ENCODE measurements around the gene F9.
A peak's percentile ranks its signal among the peaks of the same experiment; 100 is the strongest.
"Not testable (repeated sequence)": the region's sequence is repeated elsewhere in the genome, so short reads cannot be mapped to it uniquely, and the experiment has no call there.

The F9 gene

DNA sequence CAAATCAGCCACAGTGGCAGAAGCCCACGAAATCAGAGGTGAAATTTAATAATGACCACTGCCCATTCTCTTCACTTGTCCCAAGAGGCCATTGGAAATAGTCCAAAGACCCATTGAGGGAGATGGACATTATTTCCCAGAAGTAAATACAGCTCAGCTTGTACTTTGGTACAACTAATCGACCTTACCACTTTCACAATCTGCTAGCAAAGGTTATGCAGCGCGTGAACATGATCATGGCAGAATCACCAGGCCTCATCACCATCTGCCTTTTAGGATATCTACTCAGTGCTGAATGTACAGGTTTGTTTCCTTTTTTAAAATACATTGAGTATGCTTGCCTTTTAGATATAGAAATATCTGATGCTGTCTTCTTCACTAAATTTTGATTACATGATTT is at the start of gene F9:
F9 (plus strand) TSS at position 190 of the 400 bp plus-strand sequence; CDS start at position 216, 26 bp downstream.
- no peak for DNase-seq

DNA sequence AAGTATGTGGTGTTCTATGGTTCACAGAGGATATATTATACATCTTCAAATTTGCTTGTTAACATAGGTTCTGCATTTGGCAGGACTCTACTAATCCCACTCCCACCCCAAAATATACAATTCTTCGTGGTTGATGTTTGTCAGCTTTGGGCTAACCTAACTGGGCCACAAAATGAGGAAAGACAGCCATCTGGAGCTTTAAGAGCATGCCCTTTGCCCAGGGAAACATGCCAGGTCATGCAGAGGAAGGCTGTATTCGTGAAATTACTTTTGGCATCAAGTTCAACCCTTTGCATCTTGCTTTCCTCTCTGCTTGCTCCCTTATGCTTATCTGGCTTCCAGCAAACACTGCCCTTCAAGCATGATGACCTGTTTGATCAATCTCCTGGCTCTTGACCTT is 46.8 kb upstream of the F9 start:
- no peak for DNase-seq

DNA sequence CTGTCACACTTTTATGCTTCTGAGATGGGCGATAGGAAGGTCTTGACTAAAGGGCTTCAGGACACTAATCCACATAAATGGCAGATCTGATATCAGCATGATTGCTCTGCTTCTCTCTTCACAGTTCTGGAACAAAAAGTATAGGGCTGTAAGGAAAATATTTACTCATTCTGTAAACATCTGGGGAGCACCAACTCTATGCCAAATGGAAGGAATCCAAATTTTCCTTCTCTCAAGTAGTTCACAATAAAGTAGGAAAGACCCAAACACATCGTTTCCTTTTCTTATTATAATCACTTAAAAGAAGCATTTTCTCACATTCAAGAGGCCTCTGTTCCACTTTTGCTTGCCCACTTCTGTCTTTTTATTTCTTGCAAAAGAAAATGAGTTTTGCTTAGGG is 45.9 kb upstream of the F9 start:
- no peak for DNase-seq

DNA sequence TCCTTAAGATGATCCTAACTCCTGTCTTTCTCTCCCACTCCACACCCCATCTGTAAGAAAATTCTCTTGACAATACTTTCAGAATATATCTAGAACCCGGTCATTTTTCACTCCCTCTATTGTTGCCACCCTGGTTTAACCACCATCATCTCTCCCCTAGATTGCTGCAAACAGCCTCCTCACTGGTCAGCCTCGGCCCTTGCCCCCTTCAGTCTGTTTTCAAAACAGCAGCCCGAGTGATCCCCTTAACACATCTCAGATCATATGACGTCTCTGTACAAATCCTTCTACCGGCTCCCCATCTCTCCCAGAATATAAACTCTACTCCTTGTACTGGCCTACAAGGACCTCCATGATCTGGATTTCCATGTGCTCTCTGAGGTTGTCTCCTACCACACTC is 35.2 kb upstream of the F9 start:
- DNase-seq: no peak

DNA sequence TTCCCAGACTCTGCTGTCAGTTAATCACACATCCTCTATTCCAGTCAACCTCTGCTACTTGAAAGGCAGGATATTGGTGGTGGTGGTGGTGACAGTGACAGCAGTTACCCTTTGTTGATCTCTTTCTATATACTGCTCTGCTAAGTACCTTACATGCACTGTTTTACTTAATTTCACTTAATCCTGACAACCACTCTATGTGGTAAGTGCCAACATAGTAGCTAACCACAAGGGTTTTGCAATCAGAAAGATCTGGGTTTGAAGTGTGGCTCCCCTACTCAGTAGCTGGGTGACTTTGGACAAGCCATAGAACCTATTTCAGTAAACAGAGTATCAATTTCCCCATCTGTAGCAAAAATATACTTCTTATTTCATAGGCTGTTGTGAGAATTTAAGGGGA is 24.2 kb upstream of the F9 start:
- no peak for DNase-seq

DNA sequence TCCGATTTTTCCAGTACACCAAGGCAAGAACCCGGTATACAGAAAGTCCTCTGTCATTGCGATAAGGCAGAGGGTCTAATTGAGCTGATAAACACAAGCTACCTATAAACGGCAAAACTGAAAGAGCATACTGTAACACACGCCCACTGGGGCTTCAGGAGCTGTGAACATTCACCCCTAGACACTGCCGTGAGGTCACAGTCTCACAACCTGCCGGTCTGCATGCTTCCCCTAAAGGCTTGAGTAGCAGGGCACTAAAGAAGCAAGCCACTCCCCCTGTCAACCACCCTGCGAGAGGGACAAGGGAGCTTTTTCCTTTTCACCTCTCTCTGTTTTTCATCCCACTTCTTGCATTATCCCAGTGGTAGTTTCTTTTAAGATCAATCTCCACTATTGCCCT is 22.4 kb upstream of the F9 start:
- no peak for DNase-seq

DNA sequence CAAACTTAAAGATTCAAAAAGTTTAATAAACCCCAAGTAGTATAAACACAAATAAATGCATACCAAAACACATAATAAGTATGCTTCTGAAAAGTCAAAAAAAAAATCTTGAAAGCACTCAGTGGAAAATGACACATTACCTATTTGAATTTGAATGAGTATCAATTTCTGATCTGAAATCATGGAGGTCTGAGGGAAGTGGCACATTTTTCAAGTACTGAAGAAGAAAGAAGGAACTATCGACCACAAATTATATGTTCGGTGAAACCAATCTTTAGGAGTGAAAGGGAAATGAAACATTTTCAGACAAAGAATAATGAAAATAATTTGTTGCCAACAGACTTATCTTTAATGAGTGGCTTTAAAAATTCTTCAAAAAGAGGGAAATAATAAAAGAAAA is 12.1 kb upstream of the F9 start:
- DNase-seq: no peak

DNA sequence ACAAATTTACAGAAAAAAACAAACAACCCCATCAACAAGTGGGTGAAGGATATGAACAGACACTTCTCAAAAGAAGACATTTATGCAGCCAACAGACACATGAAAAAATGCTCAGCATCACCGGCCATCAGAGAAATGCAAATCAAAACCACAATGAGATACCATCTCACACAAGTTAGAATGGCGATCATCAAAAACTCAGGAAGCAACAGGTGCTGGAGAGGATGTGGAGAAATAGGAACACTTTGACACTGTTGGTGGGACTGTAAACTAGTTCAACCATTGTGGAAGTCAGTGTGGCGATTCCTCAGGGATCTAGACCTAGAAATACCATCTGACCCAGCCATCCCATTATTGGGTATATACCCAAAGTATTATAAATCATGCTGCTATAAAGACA is 1.7 kb upstream of the F9 start:
- DNase-seq: not testable (repeated sequence)

DNA sequence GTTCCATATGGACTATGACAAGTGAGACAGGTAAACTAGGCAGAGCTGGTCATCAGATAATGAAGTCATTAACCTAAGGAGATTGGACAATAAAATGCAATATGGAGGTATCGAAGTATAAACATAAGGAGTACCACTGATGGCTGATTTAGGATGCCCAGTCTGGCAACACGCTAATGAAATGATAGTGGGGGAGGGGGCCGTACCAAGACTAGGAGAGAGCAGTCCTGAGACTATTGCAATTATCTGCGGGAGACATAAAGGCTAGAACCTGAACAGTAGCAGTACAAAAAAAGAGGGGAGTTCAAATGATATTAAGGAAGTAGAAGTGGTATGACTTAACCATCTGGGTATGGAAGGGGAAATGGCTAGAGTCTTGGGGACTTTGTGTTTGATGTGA is 2.3 kb downstream of the F9 start:
- DNase-seq: no peak

DNA sequence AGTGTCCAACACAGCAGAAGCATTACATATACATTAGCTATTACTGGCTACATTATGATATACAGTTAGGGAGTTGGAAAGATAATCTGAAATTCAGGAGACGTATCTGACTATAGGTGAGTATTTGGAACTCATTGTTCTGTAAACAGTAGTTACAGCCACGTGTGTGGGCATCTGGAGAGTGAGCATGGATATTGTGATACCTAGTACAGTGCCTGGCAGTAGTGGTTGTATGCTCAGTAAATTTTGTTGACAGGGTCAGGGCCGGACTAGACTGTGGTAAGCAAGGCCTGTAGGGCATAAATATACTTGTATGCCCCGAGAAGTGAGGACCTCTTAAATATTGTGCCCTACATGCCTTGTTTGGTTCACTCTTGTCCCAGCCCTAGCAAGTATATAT is 2.9 kb downstream of the F9 start:
- no peak for DNase-seq

DNA sequence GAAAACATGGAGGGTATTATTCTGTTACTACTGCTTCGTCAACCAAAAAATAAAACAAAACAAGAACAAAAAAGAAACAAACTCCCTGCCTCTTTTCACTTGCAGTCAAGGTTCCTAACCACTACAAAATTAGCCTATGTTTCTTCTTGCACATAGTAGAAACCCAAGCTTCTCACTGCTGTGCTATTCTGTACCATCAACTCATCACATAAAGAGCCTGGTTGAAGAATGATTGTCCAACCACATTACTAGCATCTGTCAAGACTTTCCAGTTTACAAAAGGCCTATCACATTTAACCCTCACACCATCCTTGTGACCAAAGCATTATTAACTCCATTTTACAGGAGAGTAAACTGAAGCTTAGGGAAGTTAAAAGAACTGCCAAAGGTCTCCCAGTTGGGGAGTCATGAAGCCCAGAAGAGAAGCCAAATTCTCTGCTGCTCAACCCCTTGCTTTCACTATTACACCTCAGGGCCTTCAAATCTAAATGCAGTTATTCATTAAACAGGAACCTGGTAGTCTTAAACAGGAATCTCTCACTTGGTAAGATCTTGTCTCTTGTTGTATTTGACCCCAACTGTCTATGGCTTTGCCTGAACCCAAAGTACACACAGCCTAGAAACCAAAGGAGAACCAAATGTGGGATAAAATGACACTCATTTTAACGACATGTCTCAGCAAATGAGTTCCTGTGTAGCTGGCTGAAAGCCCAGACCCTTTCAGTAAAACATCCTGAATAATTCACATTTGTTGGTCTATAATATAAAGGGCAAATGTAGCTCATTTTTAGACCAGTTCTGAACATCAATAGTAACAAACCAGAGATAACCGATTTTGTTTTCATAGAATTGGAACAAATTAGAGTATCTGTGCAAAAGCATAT is 8.6 kb downstream of the F9 start:
- no peak for DNase-seq

DNA sequence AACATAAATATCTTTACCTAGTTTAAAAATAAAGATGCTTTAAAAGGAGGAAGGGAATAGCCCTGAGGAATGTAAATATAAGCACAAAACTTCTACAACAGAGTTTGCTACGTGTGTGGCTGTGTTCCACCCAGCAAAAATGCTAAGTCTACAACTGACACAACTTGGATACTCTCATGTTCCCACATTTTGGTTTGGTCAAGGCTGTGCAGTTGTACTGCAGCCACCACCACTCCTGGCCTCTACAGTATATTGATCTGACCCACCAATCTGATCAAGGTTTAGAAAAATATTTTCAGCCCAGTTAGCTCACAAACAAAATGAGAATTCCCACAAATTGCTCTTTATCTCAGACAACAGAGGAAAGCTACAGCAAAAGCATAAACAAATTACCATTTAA is 12.1 kb downstream of the F9 start:
- DNase-seq: no peak

DNA sequence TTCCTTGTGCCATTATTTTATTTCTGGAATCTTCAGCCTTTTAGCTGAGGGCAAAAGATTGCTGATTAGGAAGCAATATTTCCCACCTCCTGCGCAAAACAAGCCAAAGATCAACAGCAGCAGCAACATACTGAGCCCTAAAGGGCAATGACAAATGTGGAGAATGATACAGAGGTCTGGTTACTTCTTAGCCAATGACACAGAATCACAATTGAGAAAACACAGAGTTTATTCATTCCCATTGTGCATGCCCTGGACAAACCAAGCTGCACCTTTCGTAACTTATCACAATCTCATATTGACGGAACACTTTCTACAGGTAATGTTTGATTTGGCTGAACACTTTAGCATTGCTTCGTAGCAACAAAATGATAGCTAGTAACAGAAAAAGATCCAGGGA is 13.4 kb downstream of the F9 start:
- no peak for DNase-seq

DNA sequence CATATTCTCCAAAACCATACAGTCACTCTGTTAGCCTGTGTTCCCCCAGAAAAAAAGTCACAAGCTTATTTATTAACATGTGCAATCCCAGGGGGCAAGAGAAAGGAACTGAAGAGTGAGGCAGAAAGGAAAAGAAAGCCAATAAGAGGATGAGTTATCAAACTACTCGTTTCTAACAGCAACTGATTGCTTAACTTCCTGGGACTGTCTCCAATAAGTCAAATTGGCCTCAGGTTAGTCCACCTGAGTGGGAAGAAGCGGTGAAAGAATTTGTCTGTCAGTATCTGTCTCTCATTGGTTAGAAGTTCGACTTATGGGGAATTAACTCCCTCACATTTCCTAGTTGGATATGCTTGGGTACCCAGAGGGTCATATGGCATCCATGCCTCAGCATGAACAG is 14.1 kb downstream of the F9 start:
- DNase-seq: no peak

DNA sequence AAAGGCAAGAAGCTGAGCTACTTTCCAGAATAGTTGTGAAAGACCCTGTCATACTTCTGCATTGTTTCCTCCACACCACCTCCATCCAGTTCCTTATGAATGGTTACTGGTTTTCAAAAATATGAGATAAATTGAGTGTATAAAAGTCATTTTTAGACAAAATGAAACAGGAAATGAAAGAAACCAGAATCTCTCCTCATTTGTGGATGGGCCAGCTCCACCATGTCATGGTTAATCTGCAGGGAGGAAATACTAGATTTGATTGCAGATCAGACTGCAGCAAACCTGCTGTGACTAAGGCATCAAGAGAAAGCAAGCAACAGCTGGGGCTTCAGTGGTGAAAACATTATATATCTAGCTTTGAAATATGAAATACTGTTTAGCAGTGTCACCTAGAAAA is 23.8 kb downstream of the F9 start:
- DNase-seq: no peak

DNA sequence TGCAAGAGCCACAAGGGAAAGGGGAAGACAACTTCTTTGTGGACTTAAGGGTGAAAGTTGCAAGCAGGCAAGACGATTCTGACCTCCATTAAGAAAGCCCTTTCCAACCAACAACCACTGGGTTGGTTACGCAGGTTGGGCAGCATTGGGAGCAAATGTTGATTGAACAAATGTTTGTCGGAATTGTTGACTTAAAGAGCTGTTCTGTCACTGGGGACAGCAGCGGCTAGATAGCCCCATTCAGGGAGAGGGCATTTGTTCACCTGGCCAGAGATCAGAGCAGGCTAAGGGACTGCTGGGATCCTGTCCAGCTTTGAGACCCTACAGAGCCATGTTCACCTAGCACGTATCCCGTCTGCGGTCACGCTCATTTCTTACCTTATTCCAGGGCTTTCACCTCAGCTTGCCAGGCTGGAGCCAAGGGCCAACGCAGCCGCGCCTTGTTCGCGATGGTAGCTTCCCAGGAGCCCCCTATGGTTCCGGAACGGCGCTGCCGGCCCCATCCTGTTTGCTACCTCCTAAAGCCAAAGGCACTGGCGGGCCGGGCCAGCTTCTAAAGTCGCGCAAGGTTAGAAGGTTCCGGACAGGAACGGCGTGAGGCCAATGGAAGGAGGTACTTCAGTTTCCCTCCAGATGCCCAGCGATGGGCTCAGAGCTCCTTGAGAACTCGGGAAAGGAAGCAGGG is 24.6 kb downstream of the F9 start:
- no peak for DNase-seq

DNA sequence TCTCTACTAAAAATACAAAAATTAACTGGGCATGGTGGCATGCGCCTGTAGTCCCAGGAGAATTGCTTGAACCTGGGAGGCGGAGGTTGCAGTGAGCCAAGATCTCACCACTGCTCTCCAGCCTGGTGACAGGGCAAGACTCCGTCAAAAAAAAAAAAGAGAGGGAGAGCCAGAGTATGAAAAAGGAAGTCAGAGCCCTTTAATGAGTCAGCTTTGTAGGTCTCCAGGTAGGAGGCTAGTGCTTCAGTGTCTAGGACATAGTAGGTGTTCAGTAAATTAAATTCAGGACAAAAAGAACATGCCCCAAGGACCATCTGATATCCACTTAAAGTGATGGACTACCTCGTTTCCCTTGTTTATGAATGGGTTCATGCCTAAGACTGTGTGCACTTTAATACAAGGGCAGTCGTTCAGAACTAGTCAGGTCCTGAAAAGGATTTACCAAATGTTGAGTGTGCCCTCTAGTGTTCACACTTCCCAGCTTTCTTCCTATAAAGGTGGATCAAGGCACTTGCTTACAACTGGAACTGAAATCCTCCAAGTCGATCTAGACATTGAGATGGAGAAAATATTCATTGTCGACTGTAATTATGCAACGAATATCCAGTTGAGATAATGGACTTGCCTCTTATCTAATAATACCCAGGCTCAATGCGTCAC is 29.0 kb downstream of the F9 start:
- DNase-seq: peak; percentile 20

DNA sequence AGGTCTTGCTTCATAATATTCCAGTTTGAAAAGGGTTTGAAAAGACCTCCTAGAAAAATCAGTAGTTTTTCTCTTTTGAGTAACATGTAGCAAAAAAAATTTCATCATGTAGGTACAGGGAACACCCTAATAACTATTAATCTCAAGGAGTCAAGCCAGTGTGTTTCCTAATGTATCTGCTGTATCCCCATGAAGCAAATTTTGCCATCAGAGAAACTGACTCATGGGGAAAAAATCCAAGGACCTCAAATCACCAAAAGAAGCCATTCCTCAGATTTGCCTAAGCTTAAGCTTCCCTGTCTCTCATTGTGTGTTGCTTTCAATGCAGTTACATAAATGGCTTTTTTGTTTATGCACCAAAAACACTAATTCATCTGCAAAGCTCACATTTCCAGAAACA is 29.7 kb downstream of the F9 start:
- no peak for DNase-seq

DNA sequence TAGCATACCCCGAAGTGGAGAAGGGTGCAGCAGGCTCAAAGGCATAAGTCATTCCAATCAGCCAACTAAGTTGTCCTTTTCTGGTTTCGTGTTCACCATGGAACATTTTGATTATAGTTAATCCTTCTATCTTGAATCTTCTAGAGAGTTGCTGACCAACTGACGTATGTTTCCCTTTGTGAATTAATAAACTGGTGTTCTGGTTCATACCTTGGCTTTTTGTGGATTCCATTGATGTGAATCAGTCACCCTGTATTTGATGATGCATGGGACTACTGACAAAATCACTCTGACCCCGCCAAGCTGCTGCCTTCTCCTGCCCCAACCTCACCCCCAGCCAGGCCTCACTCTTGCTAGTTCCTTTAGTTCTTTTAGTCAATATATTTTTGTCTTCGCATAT is 32.7 kb downstream of the F9 start:
- no peak for DNase-seq

DNA sequence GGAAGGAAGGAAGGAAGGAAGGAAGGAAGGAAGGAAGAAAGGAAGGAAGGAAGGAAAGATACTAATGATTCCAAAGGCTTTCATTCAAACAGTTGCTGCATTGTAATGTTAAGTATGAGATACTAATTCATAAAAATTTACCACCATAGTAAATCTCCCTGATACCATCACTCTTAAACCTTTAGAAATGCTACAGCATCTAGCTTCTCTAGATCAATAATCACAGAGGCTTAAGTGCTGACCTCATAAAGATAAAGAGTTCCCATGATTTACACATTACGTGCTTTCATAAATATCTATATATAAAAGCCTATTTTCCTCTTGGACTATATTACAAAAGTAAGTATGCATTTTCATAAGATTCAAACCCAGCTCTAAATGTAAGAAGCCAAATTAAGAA is 36.4 kb downstream of the F9 start:
- no peak for DNase-seq

DNA sequence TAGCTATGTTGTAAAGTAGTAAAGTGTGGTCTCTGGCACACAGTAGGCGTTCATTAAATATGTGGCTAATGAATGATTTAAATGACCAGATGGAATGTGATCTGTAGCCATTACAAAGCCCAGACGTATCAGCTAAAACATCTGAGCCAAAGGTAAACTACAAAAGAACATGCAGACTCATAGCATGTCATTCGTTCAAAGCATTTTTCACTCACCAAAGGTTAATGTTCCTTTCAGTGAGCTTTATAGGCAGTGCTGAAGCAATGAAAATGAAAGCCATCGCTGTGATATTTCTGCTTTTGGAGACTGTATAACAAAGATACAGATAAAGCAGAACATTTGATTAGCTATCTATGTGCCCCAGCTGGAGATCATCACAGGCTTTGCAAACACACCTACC is 50.5 kb downstream of the F9 start:
- DNase-seq: no peak

DNA sequence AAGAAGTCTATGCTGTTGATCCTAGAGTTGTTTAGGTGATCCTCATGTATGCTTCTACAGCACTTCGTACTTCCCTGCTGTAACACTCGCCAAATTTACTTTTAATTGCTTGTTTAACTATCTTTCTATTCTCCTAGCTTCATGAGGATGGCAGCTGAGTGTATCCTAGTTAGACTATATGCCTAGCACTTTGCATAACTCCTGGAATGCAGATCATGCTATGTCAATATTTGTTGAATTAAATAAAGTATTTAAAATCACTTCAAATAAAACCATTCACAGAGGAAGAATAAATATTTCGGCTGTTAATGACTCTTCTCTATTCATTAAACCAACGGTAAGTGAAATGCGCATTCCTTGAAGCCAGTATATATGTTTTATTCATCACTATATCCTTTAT is 55.1 kb downstream of the F9 start:
- DNase-seq: no peak

DNA sequence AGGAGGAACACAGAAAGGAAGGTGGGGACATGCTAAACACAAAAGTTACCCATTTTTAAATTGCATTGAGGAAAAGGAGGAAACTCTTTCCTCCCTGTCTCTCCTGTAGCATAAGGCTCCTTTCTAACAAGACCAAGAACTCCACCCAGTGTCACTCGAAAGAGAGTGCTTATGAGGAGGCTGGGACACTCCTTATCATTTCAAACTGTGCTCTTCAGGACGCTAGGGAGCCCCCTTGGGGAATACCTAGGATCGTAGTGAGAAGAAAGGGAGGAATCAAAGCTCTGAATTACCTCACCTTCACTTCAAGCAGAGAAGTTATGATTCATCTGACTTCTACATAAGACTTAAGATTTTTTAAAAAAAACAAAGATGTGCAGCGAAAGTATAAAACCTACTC is 65.5 kb downstream of the F9 start:
- DNase-seq: no peak

DNA sequence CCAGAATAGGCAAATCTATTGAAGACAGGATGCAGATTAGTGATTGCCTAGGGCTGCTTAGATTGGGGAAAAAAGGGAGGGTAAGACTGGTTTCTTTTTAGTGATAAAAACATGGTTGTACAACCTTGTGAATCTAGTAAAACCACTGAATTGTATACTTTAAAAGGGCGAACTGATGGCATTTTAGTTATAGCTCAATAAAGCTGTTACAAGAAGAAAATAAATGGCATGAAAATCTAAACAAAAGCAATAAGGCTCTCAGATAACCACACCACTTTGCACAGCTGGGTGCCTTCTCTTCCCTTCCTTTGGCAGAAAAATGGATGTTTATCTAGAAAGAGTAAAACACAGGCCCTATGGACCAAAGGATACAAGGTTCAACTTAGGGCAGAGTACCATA is 69.6 kb downstream of the F9 start:
- DNase-seq: no peak
